ENCODE measurements around the gene GJA10. TPM values are rescaled to one million over a fixed set of nuclear protein-coding genes. Genes with fewer than 3 reads are reported as not detected.
A peak's percentile ranks its signal among the peaks of the same experiment; 100 is the strongest.
"Not testable (repeated sequence)": the region's sequence is repeated elsewhere in the genome, so short reads cannot be mapped to it uniquely, and the experiment has no call there.

The GJA10 gene
- total and polyA plus RNA-seq, 8 donors: not detected

- peak; percentile 94 for ATAC-seq
- TF ChIP-seq CTCF (IDR thresholded peaks at IDR 0.05): no peak
- peaks cover 5 to 51% of the 10 kb centered on the region in 2 donors for H3K27me3 ChIP-seq
- no peaks in the 10 kb centered on the region for H3K4me1 ChIP-seq
- intact Hi-C loops (cut with DNase I): no loop called here
- no peak overlapping the region for H3K27ac ChIP-seq
- no peaks in the 10 kb centered on the region for H3K9me3 ChIP-seq
- H3K4me3 ChIP-seq: no peak overlapping the region
- DNase-seq: peak in 2 of 4 donors; percentile 61 to 77
- H3K36me3 ChIP-seq: no peaks in the 10 kb centered on the region
These were observed 1.1 kb downstream of the GJA10 start for GRCh38 chr6:89895276-89895874.

- H3K27me3 ChIP-seq; H3K4me1 ChIP-seq; intact Hi-C loops (cut with DNase I); H3K4me3 ChIP-seq; ATAC-seq; H3K27ac ChIP-seq; H3K36me3 ChIP-seq; DNase-seq; H3K9me3 ChIP-seq: not testable (repeated sequence)
These were observed 16.0 kb downstream of the GJA10 start for GRCh38 chr6:89910001-89910901.

GRCh38 chr6:89910902-89911240, 16.6 kb downstream of the GJA10 start:
- DNase-seq: no peak
- no peaks in the 10 kb centered on the region for H3K27me3 ChIP-seq
- H3K27ac ChIP-seq: no peak overlapping the region
- ATAC-seq: no peak
- no peak overlapping the region for H3K4me3 ChIP-seq
- no peak for TF ChIP-seq CTCF (IDR thresholded peaks at IDR 0.05)
- intact Hi-C loops (cut with DNase I): no loop called here
- peaks cover 0 to 1% of the 10 kb centered on the region in 2 donors for H3K9me3 ChIP-seq
- no peaks in the 10 kb centered on the region for H3K36me3 ChIP-seq
- no peaks in the 10 kb centered on the region for H3K4me1 ChIP-seq

GRCh38 chr6:89916136-89916920, 22.1 kb downstream of the GJA10 start:
- Histone ChIP-seq H3K9me3 (peaks cover 0 to 17% of the 10 kb centered on the region in 2 donors), H3K27me3 (no peaks in the 10 kb centered on the region), H3K36me3 (no peaks in the 10 kb centered on the region), H3K4me3 (no peak overlapping the region), H3K27ac (no peak overlapping the region), H3K4me1 (no peaks in the 10 kb centered on the region)
- intact Hi-C loops (cut with DNase I): no loop called here
- no peak for DNase-seq
- ATAC-seq: no peak
- TF ChIP-seq CTCF (IDR thresholded peaks at IDR 0.05): no peak

- no peak for DNase-seq
- no peak overlapping the region for H3K27ac ChIP-seq
- no peak overlapping the region for H3K4me3 ChIP-seq
- H3K36me3 ChIP-seq: no peaks in the 10 kb centered on the region
- no peak for ATAC-seq
- peaks cover 0 to 17% of the 10 kb centered on the region in 2 donors for H3K9me3 ChIP-seq
- no peaks in the 10 kb centered on the region for H3K27me3 ChIP-seq
- intact Hi-C loops (cut with DNase I): no loop called here
- no peaks in the 10 kb centered on the region for H3K4me1 ChIP-seq
- TF ChIP-seq CTCF (IDR thresholded peaks at IDR 0.05): no peak
These were observed 22.9 kb downstream of the GJA10 start for GRCh38 chr6:89917216-89917615.

All from left lung (tissue), 10 donors.